ENCODE data around the gene MECP2.

MECP2 gene

DNA sequence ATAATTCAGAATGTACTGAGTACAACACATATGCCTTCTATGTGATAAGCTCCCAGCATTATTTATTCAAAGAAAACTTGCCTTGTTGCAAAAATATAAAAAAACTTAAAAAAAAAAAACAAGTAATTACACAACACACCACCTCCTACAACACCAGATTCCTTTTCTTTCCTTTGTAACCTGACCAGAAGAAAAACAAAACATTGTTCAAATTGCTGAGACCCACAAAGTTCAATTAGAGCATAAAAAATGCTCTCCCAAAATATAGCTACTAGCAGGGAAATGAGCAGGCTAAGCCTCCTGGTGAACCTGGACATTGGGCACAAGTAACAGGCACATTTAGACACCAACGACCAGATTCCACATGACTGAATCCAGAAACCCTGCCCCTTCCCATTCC is 38.3 kb downstream of the MECP2 start:
- DNase-seq = no peak

DNA sequence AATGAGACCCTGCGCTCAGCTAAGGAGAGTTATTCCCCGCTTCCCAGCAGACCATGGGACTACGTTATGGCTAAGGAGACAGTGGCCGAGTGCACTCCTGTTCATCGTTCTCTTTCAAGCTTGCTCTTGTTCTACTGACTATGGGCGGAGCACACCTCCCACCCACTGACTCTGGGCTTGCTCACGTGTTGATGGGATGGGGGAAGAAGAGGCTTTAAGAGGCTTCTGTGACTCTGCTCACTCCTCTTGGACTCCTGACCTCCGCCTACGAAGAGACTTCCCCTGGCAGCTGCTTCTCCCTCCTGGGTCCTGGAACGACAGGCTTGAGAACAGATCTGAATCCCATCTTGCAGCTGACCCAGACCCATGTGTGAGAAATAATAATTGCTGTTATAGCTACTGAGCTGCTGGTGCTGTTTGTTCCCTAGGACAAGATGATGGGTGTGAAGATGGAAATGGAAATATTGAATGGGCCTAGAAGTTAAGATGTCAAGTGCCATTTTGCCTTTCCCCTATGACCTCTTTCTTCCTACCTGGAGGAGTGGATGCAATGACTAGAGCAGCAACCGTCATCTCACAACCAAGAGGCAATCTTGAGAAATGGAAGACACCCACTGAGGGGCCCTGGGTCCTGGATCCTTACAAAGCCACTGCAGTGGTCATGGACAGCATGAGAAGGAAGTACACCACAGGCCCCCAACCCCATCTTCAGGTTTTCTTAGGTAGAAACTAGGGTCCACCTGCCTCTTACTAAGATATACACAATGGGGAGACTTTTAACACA is 39.1 kb downstream of the MECP2 start:
- no peak for DNase-seq

DNA sequence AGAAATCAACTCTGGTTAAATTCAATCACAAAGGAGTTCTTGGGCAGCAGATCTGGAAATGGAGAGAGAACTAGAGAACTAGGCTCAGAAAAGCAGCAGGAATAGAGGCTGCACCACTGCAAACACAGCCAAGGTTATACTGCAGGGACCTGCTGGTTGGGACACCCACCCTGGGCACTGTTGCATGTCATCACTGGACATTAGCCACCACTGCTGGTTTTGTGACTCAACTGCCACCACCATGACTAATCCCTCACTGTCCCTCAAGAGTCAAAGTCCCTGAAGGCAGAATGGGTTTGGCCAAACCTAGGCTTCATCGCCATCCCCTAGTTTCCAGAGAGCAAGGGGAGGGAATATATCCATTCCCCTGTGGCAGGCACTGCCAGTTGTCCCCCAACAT is 39.7 kb downstream of the MECP2 start:
- no peak for DNase-seq

DNA sequence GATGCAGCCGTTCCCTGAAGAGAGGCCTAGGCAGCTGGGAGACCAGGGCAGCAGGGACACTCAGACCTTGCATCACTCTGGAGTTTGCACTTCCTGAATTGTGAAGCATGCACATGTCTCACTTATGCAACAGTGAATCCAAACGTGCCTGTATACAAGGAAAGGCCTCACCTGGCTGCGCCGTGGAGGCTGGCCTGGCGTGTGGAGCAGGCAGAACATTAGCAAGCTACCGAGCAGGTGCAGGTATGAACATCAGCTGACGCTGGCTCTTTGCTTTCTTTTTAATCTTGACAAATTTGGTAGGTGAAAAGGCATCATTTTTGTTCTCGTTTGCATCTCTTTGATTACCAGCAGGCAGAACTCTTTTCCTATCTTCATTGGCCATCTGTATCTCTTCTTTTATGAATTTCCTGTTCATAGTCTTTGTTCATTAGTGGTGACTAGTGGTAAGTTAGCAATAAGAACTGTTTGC is 40.7 kb downstream of the MECP2 start:
- no peak for DNase-seq

DNA sequence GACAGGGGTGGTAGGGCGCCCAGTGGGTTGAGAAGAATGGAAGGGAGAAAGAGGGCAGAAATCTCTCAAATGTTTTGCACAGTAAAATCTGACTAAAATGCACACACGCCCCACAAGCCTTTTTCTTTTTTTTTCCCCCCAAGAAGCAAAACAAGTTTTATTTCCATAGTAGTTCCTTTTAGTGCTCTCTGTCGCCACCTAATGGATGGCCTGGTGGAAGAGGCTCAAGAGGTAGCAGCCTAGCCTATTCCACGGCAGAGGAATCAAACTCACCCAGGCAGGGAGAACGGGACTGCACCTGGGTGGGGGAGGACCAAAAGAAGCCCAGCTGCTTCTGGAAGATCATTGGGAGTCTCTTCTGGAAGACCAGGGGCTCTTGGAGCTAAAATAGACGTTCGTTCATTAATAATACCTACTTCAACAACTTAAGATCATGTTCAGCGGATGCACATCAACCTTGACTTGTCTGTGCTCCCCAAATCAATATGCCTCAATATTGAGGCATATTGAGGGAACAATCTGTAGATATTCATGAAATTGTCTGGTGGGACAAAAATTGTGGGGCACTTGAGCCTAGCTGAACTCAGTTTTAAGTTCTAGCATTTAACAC is 46.2 kb downstream of the MECP2 start:
- DNase-seq = peak in 1 of 2 experiments; percentile 21

DNA sequence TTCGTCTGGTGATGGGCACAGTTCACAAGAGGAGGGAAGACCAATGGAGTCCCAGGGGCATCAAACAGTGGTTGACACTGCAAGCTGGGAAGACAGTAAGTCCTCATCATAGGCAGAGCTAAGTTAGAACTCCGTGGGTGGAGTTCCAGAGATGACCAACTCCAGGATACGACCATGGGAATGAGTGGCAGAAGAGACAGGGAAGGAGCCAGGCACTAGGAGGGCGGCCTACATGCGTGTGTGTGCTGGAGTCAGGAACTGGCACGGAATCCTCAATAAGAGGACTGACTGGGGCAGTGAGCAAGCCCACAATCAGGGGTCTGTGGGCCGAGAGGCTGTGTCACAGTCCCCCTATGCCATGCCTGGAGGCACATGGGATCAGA is 47.4 kb downstream of the MECP2 start:
- no peak for DNase-seq

DNA sequence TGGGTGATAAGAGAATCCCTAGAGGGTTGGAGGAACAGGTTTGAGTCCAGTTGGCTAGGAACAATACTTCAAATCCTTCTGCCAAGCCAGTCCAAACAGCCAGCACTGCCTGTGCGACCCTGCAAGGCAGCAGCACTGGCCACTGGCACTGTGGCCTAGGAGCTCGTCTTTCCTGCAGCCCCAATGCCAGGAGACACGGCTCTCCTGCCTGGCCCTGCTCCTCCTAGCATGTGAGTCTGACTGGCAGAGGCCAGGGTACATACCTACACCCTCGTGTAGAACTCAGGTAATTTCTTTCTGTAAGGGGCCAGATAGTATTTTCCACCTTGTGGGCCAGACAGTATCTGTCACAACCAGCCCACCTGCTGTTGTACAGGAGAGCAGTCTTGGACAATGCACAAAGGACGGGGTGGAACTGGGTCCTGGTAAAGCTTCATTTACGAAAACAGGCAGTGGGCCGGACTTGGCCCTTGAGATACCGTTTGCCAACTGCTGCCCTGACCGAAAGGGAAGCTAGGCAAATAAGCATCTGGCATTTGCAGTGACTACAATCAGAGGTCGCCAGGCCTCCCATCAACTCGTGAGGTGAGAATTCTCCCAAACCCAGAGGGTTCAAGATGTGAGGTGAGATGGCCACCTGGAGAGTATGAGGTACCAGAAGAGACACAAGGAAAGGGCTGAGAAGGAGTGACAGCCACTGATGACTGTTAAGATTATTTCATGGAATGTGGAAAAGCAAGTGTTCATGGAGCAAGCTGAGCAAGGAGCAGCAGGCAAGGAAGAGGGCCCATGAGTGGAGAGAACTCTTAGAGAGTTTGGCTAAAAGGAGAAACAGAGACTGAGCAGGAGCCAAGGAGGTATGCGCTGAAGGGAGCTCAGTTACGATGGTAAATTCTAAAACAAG is 48.1 kb downstream of the MECP2 start:
- no peak for DNase-seq

DNA sequence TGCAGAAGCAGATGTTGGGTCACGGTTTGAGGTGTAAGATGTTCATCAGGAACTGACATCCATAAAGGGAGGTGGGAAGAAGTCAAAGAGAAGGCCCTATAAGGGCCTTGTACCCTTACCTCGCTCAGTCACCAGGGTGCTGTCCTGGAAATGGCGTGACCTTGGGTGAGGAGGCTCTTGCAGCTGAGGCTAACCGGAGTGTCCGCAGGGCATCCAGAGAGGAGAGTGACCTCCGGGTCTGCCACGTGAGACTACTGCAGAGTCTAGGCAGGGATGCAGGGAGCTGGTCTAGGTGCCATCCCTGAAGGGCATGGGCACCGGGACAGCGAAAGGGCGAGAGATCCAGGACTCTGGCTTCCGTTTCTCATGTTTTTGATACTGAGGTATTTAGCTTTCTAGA is 49.1 kb downstream of the MECP2 start:
- no peak for DNase-seq

DNA sequence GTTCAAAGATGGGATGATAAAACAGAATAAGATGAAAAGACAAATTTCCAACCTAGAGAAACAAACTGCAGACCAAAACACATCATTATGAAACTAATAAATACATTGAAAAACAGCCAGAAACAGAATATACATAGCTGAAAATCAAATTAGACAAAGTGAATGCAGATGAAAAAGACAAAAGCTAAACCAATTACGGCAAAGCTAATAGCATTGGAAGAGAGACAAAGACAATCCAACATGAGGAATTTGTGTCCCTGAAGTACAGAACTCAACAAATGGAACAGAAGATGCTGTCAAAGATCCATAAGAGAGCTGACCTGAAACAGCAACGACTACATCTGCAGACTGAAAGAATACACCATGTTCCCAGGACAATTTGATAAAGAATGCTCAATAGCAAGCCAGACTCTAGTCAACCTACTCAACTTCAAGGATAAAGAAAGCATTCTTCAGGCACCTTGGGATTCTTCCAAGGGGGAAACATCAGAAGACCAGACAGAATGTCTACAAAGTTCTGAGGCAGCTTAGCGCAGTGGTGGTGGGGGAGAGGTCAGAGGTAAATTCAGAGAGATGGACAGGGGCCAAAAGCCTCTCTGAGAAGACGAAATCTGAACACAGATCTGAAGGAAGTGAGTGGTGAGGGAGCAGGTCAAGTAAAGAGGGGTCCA is 50.4 kb downstream of the MECP2 start:
- DNase-seq = no peak

DNA sequence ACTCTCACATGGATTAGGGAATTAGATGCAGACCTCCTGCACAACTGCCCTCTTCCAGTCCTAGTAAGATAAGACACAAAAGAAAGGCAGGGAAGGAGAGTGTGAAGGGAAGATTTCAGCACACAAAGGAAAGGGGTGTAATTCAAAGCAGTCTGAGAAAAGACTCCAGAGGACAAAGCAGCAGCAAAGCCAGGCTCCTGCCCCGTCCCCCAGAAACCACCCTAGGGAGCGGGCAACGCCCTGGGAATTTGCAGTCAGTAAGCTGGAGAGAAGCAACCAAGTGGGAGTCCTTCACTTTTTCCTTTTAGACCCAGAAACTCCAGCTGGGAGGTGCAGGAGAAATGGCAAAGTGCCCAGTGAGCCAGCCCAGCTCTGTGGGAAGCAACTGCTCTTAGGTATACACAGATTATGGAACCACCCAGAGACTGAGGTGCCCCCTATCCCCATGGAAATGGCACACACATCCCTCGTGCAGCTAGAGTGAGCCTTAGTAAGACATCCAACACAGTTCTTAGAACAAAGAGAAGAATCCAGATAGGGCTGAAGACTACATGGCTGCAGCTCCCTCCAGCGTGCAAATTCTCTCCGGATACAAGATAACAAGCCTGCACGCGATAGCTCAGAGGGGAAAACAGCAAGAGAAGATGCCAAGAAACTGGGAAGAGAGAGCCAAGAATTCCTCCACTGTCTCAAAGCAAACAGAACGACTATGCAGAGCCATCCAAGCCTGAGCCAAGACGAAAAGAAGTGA is 51.3 kb downstream of the MECP2 start:
- DNase-seq = no peak

DNA sequence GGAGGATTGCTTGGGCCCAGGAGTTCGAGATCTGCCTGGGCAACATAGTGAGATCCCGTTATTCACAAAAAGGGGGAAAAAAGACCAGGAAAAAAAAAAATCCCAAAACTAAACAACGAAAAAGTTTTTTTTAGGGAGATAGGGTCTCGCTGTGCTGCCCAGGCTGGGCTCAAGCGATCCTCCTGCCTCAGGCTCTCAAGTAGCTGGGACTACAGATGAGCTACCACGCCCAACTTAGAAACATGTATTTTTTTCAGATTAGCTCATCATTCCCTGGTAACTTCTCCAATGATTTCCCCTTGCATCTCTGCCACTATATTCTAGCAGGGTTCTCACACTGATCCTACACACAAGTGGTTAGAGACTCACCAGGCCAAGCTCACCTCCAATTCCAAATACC is 53.4 kb downstream of the MECP2 start:
- no peak for DNase-seq

DNA sequence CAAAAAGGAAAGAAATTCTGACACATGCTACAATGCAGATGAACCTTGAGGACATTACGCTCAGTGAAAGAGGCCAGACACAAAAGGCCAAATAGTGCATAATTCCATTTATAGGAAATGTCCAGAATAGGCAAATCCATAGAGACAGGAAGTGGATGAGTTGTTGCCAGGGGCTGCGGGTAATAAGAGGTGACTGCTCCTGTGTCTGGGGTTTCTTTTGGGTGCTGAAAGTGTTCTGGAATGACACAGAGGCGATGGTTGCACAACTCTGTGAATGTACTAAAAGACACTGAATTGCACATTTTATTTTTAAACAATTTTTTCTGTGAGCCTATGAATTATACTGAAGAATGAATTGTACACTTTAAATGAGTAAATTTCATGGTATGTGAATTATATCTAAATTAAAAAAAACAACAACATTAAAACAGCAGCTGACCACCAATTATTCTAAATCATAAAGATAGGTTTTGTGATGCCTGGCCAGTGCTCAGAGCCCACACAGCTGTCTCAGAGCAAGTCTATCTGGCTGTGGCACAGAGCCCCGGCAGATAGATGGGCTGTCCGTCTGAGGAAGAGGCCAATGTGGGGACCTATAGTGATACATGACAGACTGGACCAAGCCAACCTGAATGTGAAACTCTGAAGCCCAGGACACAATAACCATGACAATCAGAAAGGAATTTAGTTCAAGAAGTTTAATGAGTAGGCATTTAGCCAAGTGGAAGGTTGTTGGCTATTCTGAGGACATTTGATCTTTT is 54.3 kb downstream of the MECP2 start:
- DNase-seq = no peak

DNA sequence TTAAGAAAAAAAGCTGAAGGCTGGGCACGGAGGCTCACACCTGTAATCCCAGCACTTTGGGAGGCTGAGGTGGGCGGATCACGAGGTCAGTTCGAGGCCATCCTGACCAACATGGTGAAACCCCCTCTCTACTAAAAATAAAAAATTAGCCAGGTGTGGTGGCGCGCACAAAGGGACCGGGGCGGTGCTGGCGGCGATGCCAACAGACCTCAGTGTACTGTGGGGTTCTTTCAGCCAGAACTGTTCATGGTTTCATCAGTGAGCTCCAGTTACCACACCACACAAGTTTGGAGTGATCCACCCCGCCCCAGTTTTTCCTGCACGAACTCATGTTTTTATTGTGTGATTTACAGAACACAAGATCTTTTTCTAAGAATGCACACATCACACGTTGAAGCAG is 56.7 kb downstream of the MECP2 start:
- DNase-seq = no peak

DNA sequence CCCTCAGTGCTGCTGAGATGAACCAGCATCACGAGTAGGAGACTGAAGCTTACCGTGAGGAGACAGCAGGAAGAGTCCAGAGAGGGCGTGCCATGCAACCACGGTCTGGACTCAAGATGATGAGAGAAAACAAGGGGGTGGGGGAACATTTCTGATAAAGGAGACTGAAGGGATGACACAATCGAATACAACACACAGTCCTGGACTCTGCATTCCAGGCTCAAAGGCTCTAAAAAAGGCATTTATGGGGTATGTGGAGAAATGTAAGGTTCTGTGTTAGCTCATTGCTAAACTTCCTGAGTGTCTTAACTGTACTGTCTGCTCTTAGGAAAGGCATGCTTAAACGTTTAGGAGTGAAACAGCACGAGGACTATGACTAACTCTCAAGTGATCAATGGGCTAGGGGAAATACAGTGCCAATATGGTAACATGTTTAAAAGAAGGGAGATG is 57.2 kb downstream of the MECP2 start:
- DNase-seq = no peak

DNA sequence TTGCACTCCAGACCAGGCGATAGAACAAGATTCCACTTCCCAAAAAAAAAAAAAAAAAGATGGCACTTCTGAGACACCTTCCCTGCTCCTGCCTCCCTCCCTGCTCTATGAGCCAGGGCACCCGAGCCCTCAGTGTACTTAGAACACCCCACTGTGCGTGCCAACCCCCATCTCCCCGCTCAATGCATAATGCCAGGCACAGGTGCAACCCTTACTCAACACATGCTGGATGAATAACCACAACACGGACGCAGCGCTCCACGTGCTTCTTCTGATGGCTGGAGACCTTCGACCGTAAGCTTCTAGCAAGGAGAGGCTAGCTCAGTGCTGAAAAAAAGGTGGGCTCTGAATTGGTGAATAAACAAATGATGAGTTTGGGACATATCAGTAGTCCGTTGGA is 57.9 kb downstream of the MECP2 start:
- DNase-seq = no peak

DNA sequence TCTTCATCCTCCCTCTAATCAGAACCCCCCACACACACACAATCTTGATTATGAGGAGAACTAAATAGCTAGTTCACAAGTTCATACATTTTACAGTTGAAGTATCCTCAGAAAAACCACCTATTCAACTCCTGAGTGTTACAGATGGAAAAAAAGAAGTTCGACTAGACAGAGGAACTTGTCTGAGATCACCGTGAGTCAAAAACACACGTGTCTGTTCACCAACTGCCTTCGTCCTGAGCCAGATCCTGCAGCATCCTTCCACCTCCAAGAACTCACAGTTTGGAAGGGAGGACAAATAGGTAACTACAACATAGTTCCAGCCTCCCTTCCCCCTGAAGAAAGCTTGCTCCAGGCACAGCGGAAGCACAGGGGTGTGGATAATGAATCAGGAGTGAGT is 58.9 kb downstream of the MECP2 start:
- no peak for DNase-seq

DNA sequence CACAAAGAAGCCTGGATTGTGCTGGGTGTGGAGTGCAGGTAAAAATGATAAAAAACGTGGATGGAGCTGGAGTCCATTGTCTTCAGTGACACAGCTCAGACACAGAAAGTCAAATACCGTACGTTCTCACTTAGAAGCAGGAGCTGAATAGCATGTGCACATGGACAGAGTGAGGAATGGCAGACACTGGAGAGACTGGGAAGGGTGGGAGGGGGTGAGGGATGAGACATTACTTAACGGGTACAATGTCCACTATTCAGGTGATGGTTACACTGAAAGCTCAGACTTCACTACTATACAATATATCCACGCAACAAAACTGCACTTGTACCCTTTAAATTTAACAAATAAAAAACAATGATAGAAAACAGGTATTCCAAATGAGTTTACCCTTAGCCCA is 59.8 kb downstream of the MECP2 start:
- no peak for DNase-seq

DNA sequence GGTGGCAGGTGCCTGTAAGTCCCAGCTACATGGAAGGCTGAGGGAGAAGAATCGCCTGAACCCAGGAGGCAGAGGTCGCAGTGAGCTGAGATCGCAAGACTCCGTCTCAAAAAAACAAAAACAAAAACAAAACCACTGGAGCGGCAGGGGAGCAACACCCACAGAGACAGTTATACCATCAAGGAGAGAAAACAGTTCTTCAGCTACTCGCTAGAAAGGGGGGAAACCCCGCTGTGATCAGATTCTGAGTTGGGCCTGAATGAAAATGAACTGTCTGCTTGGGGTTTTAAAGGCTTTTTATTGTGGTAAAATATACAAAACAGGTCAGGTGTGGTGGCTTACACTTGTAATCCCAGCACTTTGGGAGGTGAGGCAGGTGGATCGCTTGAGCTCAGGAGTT is 61.0 kb downstream of the MECP2 start:
- no peak for DNase-seq

DNA sequence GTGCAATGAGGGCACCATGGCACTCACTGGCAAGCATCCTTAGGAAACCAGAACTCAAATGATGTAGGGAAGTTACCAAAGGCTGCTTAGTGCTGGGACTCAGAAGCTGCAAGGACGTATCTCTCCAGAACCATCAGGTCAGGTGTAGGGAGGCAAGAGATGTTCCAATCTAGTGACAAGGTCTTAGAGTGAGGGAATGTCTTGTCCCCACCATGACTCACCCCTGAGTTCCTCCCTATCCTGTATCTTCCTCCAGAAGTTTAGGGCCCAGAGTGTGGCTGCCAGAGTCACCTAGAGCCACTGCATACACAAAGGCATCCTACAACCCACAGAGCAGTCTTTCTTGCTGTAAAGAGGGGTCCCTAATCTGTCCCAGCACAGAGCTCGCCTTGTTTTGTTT is 63.7 kb downstream of the MECP2 start:
- DNase-seq = no peak

DNA sequence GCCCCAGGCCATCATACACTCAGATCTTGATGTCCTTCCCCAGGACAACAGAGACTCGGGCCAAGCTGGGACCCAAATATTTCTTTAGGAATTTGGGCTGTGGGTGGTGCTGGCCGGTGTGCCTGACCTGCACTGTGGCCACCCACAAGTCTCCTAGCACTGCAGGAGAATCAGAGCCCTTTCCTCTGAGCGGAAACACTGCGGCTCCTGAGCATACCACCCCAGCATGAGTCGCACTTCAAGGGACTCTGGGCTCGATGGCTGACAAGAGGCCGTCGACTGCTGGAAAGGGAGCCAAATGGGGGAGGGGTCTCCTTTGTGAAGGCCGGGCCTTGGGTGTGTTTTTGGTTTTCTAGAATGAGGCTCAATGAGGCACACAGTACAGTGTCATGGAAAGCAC is 64.9 kb downstream of the MECP2 start:
- no peak for DNase-seq

DNA sequence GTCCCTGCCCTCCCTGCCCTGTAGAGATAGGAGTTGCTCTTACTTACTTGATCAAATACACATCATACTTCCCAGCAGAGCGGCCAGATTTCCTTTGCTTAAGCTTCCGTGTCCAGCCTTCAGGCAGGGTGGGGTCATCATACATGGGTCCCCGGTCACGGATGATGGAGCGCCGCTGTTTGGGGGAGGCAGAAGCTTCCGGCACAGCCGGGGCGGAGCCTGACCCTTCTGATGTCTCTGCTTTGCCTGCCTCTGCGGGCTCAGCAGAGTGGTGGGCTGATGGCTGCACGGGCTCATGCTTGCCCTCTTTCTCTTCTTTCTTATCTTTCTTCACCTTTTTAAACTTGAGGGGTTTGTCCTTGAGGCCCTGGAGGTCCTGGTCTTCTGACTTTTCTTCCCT is 65.4 kb downstream of the MECP2 start:
- no peak for DNase-seq
